GM19467 (cell line): ENCODE data around the gene TMTC1.

Experiments used
- ATAC-seq: cut with Tn5 transposase; IDR thresholded peaks from one replicate; pipeline ENCODE4 v1.9.1; 2021; ENCODE audit warnings: mild to moderate bottlenecking, moderate library complexity; ENCODE audit not compliant: unreplicated experiment

The TMTC1 gene

DNA sequence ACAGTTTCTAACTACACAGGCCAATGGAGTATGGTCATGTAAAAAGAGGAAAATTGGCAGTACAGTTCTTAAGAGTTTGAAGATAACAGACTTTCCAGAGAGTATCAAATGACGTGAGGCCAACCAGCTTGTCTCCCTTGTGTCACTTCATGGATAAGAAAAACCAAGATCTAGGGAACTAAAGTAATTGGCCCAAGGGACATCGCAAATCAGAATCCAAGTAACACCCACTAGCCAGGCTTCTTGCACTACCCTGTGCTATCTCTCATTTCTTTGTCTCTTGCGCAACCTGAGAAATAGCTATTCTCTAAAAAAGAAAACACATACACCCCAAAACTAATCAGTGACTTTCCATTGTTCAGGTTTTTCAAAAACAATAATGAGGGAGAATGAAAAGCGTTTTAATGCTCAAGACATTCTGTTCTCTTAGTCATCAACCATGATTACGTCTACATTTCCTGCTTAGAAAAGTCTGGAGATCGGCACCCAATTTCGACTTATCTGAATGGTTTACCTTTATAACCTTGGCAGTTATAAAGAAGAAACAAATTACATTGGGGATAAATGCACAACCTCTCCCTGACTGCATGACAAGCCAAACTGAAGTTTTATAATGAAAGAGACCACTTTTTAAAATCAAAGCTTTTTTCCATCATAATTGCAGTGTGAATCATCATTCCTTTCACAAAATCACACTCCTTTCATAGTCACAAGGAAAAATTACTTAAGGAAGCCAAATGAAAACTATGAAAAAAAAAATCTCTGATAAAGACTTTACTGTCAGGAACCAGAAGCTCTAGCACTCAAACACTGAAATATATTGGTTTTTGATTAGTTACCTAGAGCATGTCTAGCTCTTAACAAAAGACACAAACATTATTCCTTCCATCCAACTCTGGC, 42.1 kb downstream of the TMTC1 start:
- ATAC-seq: no peak

DNA sequence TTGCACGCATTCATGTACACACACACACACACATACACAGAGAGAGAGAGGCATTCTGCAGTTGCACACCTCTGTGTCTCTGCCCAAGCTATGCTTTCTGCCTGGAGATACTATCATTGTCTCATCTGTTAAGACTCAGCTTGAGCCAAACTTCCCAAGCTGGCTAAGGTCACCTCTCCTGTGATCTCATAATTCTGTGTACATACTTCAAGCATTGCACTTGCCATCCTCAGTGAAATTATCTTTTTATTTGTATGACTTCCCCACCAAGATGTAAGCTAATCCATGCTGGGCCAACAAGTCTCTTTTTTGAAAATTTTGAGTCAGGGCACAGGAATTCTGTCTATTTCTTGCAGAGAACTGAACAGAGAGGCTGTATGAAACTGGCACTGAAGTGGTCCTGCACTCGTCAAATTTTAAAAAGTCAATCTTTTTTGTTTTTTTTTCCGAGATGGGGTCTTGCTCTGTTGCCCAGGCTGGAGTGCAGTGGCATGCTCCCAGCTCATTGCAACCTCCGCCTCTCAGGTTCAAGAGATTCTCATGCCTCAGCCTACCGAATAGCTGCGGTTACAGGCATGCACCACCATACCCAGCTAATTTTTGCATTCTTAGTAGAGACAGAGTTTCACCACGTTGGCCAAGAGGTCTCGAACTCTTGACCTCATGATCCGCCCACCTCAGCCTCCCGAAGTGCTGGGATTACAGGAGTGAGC, 44.3 kb downstream of the TMTC1 start:
- no peak for ATAC-seq

DNA sequence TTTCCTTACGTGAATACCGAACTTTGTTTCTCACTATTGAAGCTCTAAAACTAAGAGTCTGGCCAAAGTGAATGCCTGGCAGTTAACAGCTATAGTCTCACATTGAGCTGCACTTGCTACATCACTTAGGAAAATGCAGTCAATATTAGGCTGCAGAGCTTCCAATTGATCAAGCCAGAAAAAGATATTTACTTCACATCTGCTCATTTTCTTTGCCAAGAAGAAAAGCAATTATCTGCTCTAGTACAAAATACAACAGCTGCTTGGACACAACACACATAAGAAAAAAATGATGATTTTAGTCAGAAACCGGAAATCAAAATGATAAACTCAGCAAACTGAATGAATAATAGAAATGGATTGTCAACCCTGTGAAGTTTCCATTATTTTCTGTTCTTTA, 45.4 kb downstream of the TMTC1 start:
- no peak for ATAC-seq

DNA sequence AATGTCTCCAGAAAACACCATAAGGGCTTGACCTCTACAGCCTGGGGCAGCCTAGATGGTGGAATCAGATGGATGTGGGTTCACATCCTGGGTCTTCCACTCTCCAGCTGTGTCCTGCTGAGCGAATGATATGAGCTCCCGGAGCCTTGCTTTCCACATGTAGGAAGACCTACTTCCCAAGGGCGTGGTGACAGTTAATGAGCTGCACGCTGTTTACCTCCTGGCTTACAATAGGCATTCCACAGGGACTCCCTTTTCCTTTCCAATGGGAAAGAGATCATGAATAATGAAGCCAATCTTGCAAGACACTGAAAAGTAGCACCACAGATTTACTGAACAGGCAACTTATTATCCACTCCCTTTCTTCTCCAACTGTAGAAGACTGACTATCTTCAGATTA, 46.1 kb downstream of the TMTC1 start:
- no peak for ATAC-seq

DNA sequence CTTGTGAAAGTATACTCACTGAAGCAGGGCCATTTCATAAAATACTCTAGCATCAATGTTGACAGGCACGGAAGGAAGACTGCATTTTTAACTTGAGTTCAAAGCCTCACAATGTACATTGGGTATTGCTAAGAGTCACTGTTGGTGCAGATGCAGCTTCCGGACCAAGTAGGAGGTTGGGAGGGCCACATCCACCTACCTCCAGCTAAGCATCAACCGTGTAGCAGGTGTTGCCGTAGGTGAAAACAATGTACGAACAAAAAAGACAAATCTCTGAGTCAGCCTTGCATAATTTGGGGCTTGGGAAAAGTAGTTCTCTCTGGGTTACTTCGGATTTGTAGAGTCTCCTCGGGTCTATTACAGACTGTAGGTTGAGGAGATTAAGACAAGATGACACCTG, 48.1 kb downstream of the TMTC1 start:
- no peak for ATAC-seq

DNA sequence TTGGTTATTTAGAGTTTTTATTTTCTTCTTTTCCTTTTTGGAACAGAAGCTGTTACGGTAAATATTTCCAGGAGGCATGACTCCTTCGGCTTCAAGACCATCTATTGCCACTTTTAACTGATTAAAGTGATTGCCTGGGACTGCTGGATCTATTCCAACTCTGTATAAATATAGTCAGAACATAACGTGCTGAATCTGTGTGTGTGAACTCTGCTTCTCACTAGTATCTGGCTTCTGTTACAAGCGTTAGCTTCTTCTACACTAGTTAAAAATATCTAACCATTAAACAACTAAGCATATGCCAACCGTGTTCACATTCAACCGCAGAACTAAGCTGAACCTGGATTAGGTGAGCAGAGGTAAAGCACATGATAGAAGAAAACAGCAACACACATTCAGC, 49.0 kb downstream of the TMTC1 start:
- ATAC-seq: no peak

DNA sequence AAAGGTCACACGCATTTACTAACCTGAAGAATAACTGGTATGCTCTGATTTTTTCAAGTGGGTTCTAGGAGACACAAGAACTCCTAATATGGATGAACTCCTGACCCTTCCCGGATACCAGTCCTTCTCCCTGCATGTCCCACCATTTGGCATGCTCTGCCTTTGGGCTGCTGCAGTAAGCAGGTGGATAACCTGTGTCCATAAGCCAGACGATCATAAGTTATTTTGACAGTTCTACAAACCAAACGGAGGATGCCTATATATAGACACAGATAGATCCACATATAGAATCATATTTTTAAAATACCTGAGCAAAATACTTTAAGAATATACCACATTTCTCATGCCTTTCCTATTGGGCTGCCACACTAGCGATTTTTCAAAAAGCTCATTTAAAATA, 49.4 kb downstream of the TMTC1 start:
- no peak for ATAC-seq

DNA sequence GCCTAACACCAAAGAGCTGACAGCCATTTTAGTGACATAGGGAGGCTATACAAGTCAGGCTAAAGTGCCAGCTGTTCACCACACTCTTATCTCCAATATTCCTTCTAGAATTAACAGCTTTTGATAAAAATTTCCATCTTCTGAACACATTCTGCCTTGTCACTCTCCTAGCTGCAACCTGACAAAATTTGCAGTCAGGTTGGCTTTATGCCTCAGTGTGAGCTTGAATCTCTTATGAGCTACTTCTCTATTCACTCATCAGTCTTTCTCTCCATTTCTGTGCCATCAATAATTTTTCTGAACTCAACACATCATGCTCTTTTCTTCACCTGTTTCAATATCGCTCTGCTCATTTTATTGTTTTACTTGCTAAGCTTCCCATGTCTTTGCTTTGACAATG, 50.2 kb downstream of the TMTC1 start:
- ATAC-seq: no peak

DNA sequence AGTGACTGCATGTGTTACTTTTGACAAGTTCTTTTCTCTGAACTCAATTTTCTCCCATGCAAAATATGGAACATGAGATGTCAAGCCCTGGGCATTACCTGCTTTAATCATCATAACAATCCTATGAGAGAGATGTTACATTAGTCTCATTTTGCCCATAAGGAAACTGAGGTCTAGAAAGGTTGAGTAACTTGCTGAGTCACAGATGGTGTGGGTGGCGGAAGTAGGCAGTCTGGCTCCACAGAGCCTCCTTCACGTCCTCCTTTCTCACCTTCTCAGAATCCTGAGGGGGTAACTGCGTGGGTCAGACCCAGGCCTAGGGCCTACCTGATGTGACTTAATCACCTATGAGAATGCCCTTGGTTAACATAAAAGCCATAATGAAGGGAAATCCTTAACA, 50.7 kb downstream of the TMTC1 start:
- ATAC-seq: no peak

DNA sequence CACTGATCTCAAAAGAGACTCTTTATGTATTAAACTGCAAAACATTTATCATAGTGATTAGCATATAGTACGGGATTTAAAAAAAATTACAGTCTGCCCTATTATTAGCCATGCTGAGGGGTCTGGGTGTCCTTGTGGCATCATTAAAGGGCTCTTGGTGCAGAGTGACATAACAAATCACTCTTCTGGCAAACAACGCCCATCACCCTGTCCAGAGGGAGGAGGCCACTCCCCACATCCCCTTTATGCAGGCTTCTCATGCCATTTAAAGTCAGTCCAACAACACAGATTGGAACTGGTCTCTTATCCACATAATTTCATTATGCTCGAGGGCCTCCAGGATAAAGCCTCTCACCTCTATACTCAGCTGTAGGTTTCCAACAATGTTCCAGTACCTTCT, 51.1 kb downstream of the TMTC1 start:
- ATAC-seq: no peak

DNA sequence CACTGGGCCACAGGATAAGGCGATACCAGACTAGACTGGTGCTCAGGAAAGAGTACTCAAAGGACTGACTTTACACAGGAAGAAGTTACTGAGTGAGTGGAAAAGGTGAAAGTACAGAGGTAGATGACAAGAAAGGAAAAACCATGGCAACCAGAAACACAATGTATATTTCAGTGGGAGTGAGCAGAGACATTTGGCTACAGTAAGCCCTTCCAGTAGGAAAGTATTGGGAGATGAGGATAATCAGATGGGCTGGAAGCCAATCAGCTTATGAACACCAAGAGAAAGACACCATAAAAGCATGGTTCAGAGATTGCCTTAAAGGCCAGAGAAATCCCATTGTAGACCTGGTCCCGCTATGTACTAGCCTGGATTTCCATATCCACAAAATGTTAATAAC, 51.6 kb downstream of the TMTC1 start:
- ATAC-seq: no peak

DNA sequence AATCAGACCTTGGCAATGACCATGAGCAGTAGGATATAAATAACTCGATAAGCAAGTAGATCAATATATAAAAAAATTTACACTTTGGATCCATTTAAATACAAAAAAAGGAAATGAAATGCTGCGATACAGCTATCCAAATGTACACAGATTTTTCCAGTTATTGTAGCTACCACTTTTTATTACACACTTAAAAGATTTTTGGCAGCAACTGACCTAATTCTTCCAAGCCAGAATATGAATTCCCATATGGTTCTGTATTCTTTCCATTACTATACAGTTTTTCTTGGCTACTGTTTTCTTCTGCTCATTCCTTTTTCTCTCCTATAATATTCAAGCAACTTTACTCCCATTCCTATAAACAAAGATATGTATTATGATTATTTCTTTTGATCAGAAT, 52.2 kb downstream of the TMTC1 start:
- ATAC-seq: no peak

DNA sequence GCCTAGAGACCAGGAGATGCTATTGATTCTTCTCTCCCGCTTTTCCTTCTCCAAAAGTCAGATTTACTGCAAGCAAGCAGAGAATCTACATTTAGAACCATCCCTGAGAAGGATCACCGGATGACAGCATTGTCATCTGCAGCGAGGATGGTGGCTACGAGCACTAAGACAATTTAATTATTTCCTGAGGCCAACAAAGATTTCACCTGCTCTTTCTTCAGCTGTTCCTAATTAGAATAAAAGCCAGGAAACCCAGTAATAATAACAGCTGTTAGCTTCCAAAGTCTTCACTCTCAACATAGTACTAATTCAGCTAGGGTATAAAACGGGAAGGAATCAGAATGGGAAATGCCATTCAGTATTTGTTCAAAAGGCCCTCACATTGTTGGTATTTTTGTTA, 53.3 kb downstream of the TMTC1 start:
- no peak for ATAC-seq

DNA sequence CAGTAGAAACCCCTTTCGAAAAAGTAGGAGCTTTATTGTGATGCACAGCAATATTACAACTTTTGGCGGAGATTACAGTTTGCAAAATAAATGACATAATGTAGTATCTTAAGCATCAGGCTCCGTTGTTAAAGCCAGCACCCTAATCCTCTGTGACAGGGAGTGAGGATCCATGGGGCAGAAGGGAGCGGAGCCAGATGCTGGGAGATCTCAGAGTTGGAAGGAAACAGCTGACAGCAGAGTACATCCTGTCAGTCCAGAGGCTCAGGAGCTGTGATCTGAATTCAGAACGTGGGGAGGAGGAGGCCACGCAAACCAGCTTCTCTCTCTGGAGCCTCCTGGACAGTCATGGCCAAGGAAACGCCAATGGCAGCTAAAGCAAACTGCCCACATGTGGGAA, 55.7 kb downstream of the TMTC1 start:
- no peak for ATAC-seq

DNA sequence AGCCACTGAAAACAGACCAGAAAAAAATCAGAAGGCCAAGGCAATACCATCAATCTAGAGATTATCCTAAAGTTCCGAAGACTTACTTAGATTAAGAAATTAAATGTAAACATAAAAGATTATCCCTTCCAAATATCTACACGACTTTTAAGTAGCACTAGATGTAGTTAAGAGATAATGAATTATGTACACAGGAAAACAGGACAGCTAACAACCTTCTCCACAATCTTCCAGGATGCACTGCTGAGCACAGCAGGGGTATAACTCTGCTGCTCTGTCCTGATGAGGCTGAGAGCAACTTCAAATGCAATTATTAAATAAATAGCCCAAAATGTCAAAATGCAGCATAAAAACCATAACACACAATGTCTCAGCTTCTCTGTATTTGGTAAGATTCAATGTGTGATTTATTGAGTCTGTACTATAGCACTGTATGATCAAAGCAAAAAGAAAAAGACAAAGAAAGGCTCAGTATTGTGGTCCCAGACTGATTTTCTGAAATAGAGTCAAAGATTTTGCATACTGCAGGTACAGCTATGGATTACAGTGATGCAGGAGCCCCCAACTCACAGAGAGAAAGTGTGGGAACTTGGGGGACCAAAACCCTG, 56.9 kb downstream of the TMTC1 start:
- ATAC-seq: no peak

DNA sequence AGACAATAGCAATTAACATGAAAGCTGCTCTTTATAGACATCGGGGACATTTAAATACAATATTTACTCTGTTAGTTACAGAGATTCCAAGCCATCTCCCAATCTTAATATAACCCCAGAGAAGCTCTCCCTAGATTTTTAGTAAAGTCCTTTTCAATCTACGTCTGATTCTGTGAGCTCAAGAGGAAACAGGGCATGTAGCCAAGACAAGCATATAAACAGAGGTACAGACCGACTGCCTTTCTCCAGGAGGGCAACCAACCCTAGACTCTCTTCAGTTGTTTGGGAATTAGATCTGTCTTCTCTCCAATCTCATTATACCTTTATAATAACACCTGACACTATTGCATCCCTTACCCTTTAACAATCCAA, 57.4 kb downstream of the TMTC1 start:
- ATAC-seq: no peak

DNA sequence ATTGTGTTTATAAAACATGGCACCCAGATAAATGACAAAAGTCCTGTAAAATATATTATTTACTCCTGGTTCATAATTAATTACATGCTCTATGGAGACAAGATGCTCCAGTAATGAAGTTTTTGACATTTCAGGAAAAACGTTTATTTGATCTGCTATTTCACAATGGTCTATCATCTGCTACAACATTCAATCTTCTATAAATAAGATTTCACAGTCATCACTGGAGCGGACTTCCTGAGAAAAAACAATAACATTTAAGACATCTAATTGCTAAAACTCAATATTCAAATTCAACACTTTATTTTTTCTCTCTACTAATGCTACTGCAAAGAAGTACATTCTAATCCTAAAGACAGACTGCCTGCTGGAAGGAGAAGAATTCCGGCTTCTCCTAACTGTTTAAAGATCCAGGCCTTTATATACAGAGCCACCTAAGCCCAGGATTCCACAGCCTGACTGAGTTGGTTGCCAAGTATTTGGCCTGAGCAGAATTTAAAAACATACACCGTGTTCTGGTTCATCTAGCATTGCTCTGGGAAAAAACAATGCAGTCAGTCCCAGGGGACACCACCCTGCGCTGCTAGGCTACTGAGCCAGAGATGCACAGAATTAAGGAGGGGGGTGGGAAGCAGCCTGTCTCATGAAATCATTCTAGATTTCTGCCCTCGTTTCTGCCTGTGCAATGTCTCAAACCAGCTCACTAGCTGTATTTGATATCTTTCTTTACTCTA, 58.0 kb downstream of the TMTC1 start:
- ATAC-seq: no peak

DNA sequence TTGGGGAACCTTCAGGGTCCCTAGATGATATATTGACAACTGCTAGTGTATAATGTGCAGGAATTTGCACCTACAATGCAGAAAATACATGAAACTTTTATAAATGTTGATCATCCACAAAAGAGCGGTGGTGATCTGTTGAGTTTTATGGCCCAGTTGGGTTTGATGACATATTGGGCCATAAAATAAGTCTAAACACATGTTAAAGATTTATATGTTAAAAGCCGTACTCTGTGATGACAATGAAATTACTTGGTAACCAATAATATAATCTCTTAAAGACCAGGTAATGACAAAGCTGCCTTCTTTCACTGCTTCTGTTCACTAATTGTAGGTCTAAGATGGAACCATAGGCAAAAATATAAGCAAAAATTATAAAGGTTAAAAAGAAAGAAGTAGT, 61.6 kb downstream of the TMTC1 start:
- no peak for ATAC-seq

DNA sequence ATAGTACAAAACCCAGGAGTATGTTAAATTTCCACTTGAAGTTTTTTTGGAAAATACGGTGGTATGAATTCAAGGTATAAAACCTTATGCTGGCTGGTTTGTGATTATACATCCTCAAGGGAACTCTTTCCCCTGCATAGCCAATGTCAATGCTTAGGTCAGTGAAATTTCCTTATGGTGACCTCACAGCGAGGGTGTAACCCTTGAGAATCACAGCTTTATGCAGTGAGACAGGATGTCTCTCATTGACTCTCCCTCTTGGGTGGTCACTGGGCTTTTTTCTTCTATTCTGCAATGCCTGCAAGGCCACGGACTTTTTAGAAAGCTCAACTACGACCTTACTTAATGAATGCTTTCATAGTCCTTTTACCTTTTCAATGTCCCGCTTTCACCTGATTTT, 64.4 kb downstream of the TMTC1 start:
- no peak for ATAC-seq

DNA sequence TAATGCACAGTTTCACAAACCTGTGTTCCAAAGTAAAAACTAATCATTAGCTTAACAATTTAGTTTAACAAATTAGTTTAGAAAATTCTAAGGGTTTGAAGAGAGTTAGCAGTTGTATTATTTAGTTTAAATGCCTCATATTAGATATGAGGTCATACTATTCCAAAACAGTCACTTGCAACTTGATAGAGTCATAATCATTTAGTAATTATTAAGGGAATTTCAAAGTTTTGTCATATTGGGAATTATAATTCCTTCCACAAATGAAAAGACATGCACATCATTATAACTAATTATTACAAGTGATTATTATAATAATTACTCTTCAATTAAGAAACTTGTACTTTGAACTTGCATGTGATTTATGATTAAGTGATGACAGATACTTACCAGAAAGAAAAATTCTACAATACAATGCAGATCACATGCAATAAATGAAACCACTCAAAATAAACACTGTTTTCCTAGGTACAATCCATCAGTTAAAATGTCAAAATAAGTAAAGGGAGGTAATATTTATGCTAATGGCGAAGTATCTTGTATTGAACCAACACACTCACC, 66.1 kb downstream of the TMTC1 start:
- ATAC-seq: no peak

DNA sequence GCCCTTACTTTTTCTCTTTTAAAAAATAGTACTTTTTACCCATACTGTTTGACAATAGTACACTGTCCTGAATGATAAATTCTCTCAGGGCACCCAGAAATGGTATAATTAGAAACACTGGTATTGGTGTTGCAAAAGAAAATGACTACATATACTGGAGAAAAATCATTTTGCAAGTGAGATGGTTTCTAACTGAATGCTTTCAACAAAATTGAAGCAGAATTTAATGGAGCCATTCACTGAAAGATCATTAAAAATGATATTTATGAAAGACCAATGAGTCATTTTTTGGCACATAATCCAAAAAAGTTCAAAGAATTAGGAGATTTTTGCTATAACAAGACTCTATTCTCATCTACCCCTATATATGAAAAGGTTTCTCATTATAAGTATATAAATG, 68.8 kb downstream of the TMTC1 start:
- ATAC-seq: no peak
